Brain microvascular endothelial cell (primary cell): ENCODE results near the gene ELOVL7.
"Not testable (repeated sequence)": the region's sequence is repeated elsewhere in the genome, so short reads cannot be mapped to it uniquely, and the experiment has no call there.

Source experiments
- DNase-seq: peaks from one replicate; pipeline ENCODE4 v3.0.0-alpha.2; 2020
- H3K27ac ChIP-seq: fragments of 250-450 bp; sonication (Bioruptor Pico); 2 replicates; pipeline ENCODE4 v1.5.1; 2020; ENCODE audit warnings: mild to moderate bottlenecking, moderate library complexity
- H3K27me3 ChIP-seq: fragments of 250-450 bp; sonication (Bioruptor Pico); replicated peaks from 2 replicates; pipeline ENCODE4 v1.5.1; 2020; ENCODE audit warnings: mild to moderate bottlenecking
- H3K36me3 ChIP-seq: fragments of 250-450 bp; sonication (Bioruptor Pico); replicated peaks from 2 replicates; pipeline ENCODE4 v1.5.1; 2020; ENCODE audit warnings: mild to moderate bottlenecking
- H3K4me3 ChIP-seq: 2 replicates; pipeline ENCODE4 v1.5.1; 2011; ENCODE audit warnings: low read depth, mild to moderate bottlenecking, control low read depth, low read length, moderate library complexity
- in situ Hi-C: cut with HindIII; loops from 2 replicates; pipeline ENCODE4 v1.10.0; 2017; ENCODE audit warnings: low sequenced_read_pairs, low pct_ligation_motif_present
- TF ChIP-seq, protein P1 (sequence below): IDR thresholded peaks from 2 replicates; pipeline ENCODE4 v1.5.1; 2011; ENCODE audit warnings: low read depth, mild to moderate bottlenecking, moderate library complexity, low read length, control low read depth, inconsistent platforms; ENCODE audit errors: missing control alignments

ELOVL7 gene

DNA sequence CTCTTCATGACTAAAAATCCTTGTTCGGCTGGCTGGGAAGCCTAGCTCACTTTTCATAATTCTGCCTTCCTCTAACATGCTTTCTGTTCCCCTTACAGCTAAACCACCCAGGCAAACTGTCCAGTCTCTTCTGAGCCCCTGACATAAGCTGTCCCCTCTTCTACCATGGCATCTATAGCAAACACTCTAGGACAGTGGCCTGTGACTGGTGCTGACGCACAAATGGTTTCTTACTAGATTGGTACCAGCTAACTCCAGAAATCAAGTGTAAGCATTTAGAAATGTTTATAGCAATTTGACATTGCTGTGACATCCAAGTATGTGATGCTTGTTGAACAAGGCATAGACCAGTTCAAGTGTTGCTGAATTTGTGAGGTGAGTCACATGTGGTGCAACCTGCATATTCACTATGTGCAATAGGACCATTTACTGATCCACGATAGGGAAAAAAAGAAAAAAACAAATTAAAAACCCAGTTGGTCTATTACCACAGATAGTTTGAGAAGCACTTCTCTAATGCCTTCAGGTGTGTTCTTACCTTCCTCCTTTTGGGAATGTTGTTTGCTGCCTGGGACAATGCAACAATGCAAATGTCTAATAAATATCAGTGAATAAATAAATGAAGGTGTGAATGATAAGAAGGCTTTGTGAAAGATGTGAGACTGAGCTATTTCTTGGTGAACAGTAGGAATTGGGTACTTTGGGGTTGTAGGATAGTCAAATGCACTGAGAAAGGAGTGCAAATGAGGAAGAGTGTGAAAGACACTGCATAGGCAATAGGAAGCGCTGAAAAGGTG is 22.4 kb downstream of the ELOVL7 start:
- TF ChIP-seq, protein P1, sequence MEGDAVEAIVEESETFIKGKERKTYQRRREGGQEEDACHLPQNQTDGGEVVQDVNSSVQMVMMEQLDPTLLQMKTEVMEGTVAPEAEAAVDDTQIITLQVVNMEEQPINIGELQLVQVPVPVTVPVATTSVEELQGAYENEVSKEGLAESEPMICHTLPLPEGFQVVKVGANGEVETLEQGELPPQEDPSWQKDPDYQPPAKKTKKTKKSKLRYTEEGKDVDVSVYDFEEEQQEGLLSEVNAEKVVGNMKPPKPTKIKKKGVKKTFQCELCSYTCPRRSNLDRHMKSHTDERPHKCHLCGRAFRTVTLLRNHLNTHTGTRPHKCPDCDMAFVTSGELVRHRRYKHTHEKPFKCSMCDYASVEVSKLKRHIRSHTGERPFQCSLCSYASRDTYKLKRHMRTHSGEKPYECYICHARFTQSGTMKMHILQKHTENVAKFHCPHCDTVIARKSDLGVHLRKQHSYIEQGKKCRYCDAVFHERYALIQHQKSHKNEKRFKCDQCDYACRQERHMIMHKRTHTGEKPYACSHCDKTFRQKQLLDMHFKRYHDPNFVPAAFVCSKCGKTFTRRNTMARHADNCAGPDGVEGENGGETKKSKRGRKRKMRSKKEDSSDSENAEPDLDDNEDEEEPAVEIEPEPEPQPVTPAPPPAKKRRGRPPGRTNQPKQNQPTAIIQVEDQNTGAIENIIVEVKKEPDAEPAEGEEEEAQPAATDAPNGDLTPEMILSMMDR, result no peak
- no peaks in the 10 kb centered on the region for H3K36me3 ChIP-seq
- no peak overlapping the region for H3K27ac ChIP-seq
- H3K4me3 ChIP-seq, result no peak overlapping the region
- in situ Hi-C loops, result no loop called here
- H3K27me3 ChIP-seq, result no peaks in the 10 kb centered on the region
- DNase-seq, result no peak

DNA sequence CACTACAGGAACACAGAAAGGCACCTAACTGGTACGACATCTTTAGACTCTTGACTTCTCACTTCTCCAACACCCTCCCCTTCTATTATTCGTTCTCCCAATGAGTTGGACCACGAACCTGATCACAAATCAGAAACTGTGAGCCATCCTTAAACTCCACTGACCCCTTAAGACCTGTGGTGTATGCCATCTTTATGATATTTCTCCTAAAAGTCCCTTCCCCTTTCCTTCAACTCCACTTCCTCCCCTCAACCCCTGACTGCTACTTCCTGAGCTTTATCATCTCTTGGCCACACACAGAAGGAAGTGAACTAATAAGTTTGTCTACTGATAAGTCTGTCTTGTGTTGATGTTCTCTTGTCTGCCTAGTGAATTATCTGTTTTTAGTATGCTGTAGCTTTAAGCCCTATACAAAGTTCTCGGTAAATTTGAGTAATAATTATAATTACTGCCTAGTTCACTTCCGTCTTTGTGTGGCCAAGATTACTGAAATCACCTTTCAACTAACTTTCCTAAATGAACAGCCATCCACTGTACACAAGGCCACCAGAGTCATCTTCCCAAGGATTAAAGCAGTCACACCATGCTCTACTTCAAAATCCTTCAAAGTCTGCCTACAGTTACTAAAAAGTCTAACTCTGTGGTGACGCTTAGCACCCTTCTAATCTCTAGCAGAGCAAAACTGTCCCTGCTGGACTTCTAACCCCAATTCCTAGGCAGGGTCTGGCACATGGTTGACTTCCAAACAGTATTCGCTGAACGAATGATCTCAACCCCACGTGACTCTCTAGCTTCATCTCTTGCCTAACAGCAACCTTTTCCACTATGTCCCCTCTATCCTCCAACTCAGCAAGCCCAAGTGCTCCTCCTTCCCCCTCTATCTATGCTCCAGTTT is 23.2 kb downstream of the ELOVL7 start:
- no peak for DNase-seq
- H3K36me3 ChIP-seq, result no peaks in the 10 kb centered on the region
- TF ChIP-seq, protein P1, result no peak
- H3K4me3 ChIP-seq, result no peak overlapping the region
- in situ Hi-C loops, result no loop called here
- no peak overlapping the region for H3K27ac ChIP-seq
- no peaks in the 10 kb centered on the region for H3K27me3 ChIP-seq

DNA sequence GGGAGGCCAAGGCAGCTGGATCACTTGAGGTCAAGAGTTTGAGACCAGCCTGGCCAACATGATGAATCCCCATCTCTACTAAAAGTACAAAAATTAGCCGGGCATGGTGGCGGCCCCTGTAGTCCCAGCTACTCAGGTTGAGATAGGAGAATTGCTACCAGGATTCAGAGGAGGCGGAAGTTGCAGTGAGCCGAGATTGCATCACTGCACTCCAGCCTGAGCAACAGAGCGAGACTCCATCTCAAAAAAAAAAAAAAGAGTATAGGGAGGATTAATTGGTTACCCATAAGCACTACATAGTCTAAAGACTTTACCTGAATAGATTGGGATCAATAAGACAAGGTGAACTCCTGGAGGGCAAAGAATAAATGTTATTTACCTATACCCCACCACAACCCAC is 27.9 kb downstream of the ELOVL7 start:
- H3K27ac ChIP-seq, in situ Hi-C loops, H3K36me3 ChIP-seq, H3K27me3 ChIP-seq, H3K4me3 ChIP-seq, DNase-seq: not testable (repeated sequence)

DNA sequence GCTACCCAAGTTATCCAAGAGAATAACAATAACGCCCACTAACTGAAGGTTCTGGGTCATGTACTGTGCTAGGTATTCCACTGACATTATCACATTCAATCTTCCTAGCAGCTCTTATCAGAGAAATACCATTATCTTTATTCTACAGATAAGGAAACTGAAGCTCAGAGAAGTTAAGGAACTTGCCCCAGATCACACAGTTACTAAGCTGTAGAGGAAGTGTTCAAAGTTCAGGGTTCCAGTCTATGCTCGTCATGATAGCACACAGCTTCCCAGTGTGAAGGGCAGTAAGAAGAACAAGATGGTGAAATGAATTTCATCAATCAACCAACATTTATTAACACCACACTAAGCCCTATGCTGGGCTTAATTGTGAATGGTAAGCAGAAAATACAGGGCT is 29.6 kb downstream of the ELOVL7 start:
- Histone ChIP-seq H3K27me3 (no peaks in the 10 kb centered on the region), H3K36me3 (no peaks in the 10 kb centered on the region), H3K4me3 (no peak overlapping the region), H3K27ac (no peak overlapping the region)
- in situ Hi-C loops, result no loop called here
- DNase-seq, result no peak
- TF ChIP-seq, protein P1, result no peak

DNA sequence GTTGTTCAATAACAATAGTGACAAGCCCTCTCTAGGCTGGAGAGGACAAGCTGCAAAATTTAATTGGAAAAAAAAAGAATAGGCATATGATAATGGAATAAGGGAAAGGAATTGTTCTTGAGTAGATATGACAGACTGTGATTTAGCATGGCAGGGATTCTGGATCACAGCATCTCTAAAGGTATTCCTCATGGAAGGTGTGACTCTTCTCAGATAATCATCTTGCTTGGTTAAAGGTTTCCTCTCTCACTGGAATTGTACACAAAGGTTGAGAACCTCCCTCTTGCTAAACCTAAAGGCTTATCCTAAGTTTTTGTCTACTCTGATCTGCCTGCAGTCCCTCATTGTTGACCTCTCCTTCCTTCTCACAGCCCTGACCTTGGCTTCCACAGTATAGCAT is 31.6 kb downstream of the ELOVL7 start:
- H3K27ac ChIP-seq, result no peak overlapping the region
- no peak overlapping the region for H3K4me3 ChIP-seq
- H3K27me3 ChIP-seq, result no peaks in the 10 kb centered on the region
- no peak for DNase-seq
- H3K36me3 ChIP-seq, result no peaks in the 10 kb centered on the region
- in situ Hi-C loops, result no loop called here
- TF ChIP-seq, protein P1, result no peak

DNA sequence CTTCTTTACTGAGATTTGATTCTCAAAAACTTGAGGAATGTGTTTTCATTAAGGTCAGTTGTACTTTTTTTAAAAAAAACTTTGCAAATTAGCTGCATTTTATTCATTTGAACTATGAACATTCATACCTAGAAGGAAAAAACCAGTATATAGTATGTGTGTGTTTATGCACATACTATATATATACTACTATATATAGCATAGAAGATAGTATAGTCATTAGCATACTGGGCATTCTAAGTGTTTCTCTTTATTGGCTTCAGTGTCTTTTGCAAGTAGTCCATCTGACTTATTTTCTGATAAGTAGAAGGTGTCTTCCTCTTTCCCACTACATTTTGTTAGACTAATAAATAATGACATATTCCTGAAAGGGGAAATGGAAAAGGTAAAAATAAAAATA is 33.0 kb downstream of the ELOVL7 start:
- no peak for DNase-seq
- Histone ChIP-seq H3K27ac (no peak overlapping the region), H3K4me3 (no peak overlapping the region), H3K36me3 (no peaks in the 10 kb centered on the region), H3K27me3 (no peaks in the 10 kb centered on the region)
- TF ChIP-seq, protein P1, result no peak
- in situ Hi-C loops, result no loop called here
